ENCODE data around the gene KLHDC3. TPM values are rescaled to one million over a fixed set of nuclear protein-coding genes. Genes with fewer than 3 reads are reported as not detected.

Gene KLHDC3
- total RNA-seq, 4 donors from 2014 or later, result 66.5 to 164 (median 119) TPM

- DNase-seq, result no peak
Measured at GRCh38 chr6:43032326-43032725, 18.3 kb downstream of the KLHDC3 start.

GRCh38 chr6:43033496-43034189, 19.6 kb downstream of the KLHDC3 start:
- no peak for ATAC-seq
- Histone ChIP-seq H3K4me3 (no peak overlapping the region), H3K4me1 (peaks cover 26 to 28% of the 10 kb centered on the region in 2 donors), H3K36me3 (peaks cover 0 to 44% of the 10 kb centered on the region in 2 donors), H3K27ac (peak overlapping the region; percentile 42 to 94 (median 92)), H3K27me3 (no peaks in the 10 kb centered on the region), H3K9me3 (no peaks in the 10 kb centered on the region)
- in situ Hi-C loops (cut with MboI; ENCODE audit: low sequenced_read_pairs in 4 of 4), result no loop called here
- intact Hi-C loops (cut with DNase I; ENCODE audit: low total_unique reads), result loop anchor here (2.0 kb wide), 1 partner anchor 19 kb away; the partner anchor contains the start of gene KLHDC3
- no peak for DNase-seq
- TF ChIP-seq POLR2A (IDR thresholded peaks at IDR 0.05) (no peak), CTCF (IDR thresholded peaks at IDR 0.05 in 4 of 5, conservative IDR thresholded peaks at IDR 0.05 in 1 of 5) (no peak)

More at GRCh38 chr6:43032326-43032725, 18.3 kb downstream of the KLHDC3 start:
- TF ChIP-seq CTCF (IDR thresholded peaks at IDR 0.05 in 4 of 5, conservative IDR thresholded peaks at IDR 0.05 in 1 of 5) (no peak), POLR2A (IDR thresholded peaks at IDR 0.05) (no peak)
- Histone ChIP-seq H3K4me1 (peaks cover 25 to 28% of the 10 kb centered on the region in 2 donors), H3K27me3 (no peaks in the 10 kb centered on the region), H3K4me3 (no peak overlapping the region), H3K9me3 (no peaks in the 10 kb centered on the region), H3K27ac (peak overlapping the region in 1 of 4 donors; percentile 48), H3K36me3 (peaks cover 0 to 47% of the 10 kb centered on the region in 2 donors)
- in situ Hi-C loops (cut with MboI; ENCODE audit: low sequenced_read_pairs in 4 of 4) (no loop called here), intact Hi-C loops (cut with DNase I; ENCODE audit: low total_unique reads) (no loop called here)
- no peak for ATAC-seq

GRCh38 chr6:43034190-43034525, 20.1 kb downstream of the KLHDC3 start:
- Histone ChIP-seq H3K36me3 (peaks cover 0 to 44% of the 10 kb centered on the region in 2 donors), H3K27ac (peak overlapping the region; percentile 42 to 94 (median 92)), H3K27me3 (no peaks in the 10 kb centered on the region), H3K4me3 (no peak overlapping the region), H3K4me1 (peaks cover 26 to 30% of the 10 kb centered on the region in 2 donors), H3K9me3 (no peaks in the 10 kb centered on the region)
- DNase-seq (no peak), ATAC-seq (no peak)
- in situ Hi-C loops (cut with MboI; ENCODE audit: low sequenced_read_pairs in 4 of 4), result no loop called here
- intact Hi-C loops (cut with DNase I; ENCODE audit: low total_unique reads), result loop anchor here (2.0 kb wide), 1 partner anchor 19 kb away; the partner anchor contains the start of gene KLHDC3
- TF ChIP-seq POLR2A (IDR thresholded peaks at IDR 0.05), result no peak
- TF ChIP-seq CTCF (IDR thresholded peaks at IDR 0.05 in 4 of 5, conservative IDR thresholded peaks at IDR 0.05 in 1 of 5), result no peak

GRCh38 chr6:43035495-43036194, 21.6 kb downstream of the KLHDC3 start:
- TF ChIP-seq CTCF (IDR thresholded peaks at IDR 0.05 in 4 of 5, conservative IDR thresholded peaks at IDR 0.05 in 1 of 5), result peak in 2 of 5 experiments; percentile 12 to 20
- no peak for TF ChIP-seq POLR2A (IDR thresholded peaks at IDR 0.05)
- in situ Hi-C loops (cut with MboI; ENCODE audit: low sequenced_read_pairs in 4 of 4) (no loop called here), intact Hi-C loops (cut with DNase I; ENCODE audit: low total_unique reads) (loop anchor here (1.0 to 2.0 kb wide), 2 partner anchors 18 to 21 kb away; partner anchors contain the start of genes CUL7 and KLHDC3)
- Histone ChIP-seq H3K27ac (peak overlapping the region; percentile 82 to 94 (median 92)), H3K4me3 (no peak overlapping the region), H3K4me1 (peaks cover 26 to 33% of the 10 kb centered on the region in 2 donors), H3K9me3 (no peaks in the 10 kb centered on the region), H3K27me3 (no peaks in the 10 kb centered on the region), H3K36me3 (peaks cover 0 to 36% of the 10 kb centered on the region in 2 donors)
- peak; percentile 94 to 98 for ATAC-seq
- DNase-seq, result peak; percentile 87 to 97

All from gastrocnemius medialis (tissue), 4 donors.